H1 (cell line): ENCODE measurements around the gene TBC1D16. TPM values are rescaled to one million over a fixed set of nuclear protein-coding genes. Genes with fewer than 3 reads are reported as not detected.

Experiments
- CTCF ChIA-PET: fragments of 300-600 bp; sonication (Branson Sonifier 250); formaldehyde crosslinking; loops from one replicate; lab custom pipeline; 2021; ENCODE audit not compliant: partially characterized antibody; lab: Charles Lee
- POLR2A ChIA-PET: fragments of 300-600 bp; sonication (Branson Sonifier 250); formaldehyde crosslinking; loops from one replicate; lab custom pipeline; 2021; ENCODE audit warnings: inconsistent platforms; ENCODE audit not compliant: partially characterized antibody; lab: Charles Lee
- DNase-seq, 2 experiments: peaks; one replicate each; pipeline versions ENCODE4 v3.0.0 to v3.0.0-alpha.2; 2010 to 2022; ENCODE audit warnings: low spot score in 2 of 2, low read depth in 1 of 2, mixed read lengths in 1 of 2
- FAIRE-seq: peaks from 2 replicates; lab custom pipeline; 2011; peaks lifted over from hg19 to GRCh38; lab: Jason Lieb, UNC
- H2AFZ ChIP-seq: 2 replicates; pipeline ENCODE4 v1.8.1; 2012; ENCODE audit warnings: low read length, inconsistent platforms
- H2AK5ac ChIP-seq: 2 replicates; pipeline ENCODE4 v1.6.1; 2013; ENCODE audit warnings: low read depth, low read length
- H2BK120ac ChIP-seq: replicated peaks from 2 replicates; pipeline ENCODE3; 2013; ENCODE audit warnings: low read depth, low read length, inconsistent platforms
- H2BK12ac ChIP-seq: 2 replicates; pipeline ENCODE4 v1.6.1; 2013; ENCODE audit warnings: low read depth, low read length
- H2BK15ac ChIP-seq: 2 replicates; pipeline ENCODE4 v1.6.1; 2013; ENCODE audit warnings: low read length
- H2BK20ac ChIP-seq: 2 replicates; pipeline ENCODE4 v1.6.1; 2013; ENCODE audit warnings: low read length
- H2BK5ac ChIP-seq: 2 replicates; pipeline ENCODE4 v1.6.1; 2013; ENCODE audit warnings: low read depth, low read length
- H3K14ac ChIP-seq: 2 replicates; pipeline ENCODE4 v1.6.1; 2013; ENCODE audit warnings: inconsistent platforms; ENCODE audit not compliant: insufficient read length
- H3K18ac ChIP-seq: 2 replicates; pipeline ENCODE4 v1.6.1; 2013; ENCODE audit warnings: low read length; ENCODE audit errors: extremely low read depth
- H3K23ac ChIP-seq: 2 replicates; pipeline ENCODE4 v1.6.1; 2013; ENCODE audit warnings: inconsistent platforms; ENCODE audit not compliant: insufficient read length
- H3K23me2 ChIP-seq: 2 replicates; pipeline ENCODE4 v1.6.1; 2013; ENCODE audit warnings: low read depth, low read length
- H3K27ac ChIP-seq: 2 replicates; pipeline ENCODE4 v1.6.1; 2011; ENCODE audit warnings: low read depth, low read length, inconsistent platforms
- H3K27me3 ChIP-seq, 4 experiments: replicated peaks in 1 of 4; 1 replicate in 1 of 4; 2 replicates in 3 of 4; pipeline versions ENCODE4 v1.6.1 to v1.8.1; 2011 to 2013; ENCODE audit warnings: low read length in 3 of 4, mild to moderate bottlenecking in 3 of 4, inconsistent platforms in 2 of 4, mixed read lengths in 2 of 4, moderate library complexity in 1 of 4; ENCODE audit not compliant: control insufficient read depth in 3 of 4, insufficient read depth in 3 of 4; ENCODE audit errors: extremely low read depth in 1 of 4
- H3K36me3 ChIP-seq, 4 experiments: 2 replicates each; pipeline versions ENCODE4 v1.6.1 to v1.8.1; 2011 to 2013; ENCODE audit warnings: mild to moderate bottlenecking in 4 of 4, low read length in 3 of 4, moderate library complexity in 2 of 4, control low read depth in 1 of 4, inconsistent platforms in 1 of 4; ENCODE audit not compliant: insufficient read depth in 4 of 4, control insufficient read depth in 2 of 4
- H3K4ac ChIP-seq: replicated peaks from 2 replicates; pipeline ENCODE3; 2013; ENCODE audit warnings: low read length, low read depth, mixed read lengths, inconsistent platforms; ENCODE audit not compliant: insufficient read length
- H3K4me1 ChIP-seq, 4 experiments: replicated peaks in 1 of 4; 1 replicate in 1 of 4; 2 replicates in 3 of 4; pipeline versions ENCODE4 v1.6.1 to v1.8.1; 2011 to 2013; ENCODE audit warnings: low read length in 3 of 4, inconsistent platforms in 2 of 4, mixed read lengths in 1 of 4; ENCODE audit not compliant: insufficient read depth in 4 of 4, control insufficient read depth in 3 of 4
- H3K4me2 ChIP-seq, 2 experiments: 2 replicates each; pipeline versions ENCODE4 v1.6.1 to v1.8.1; 2011 to 2013; ENCODE audit warnings: low read depth in 2 of 2, low read length in 2 of 2, control low read depth in 1 of 2, inconsistent platforms in 1 of 2, mild to moderate bottlenecking in 1 of 2; ENCODE audit not compliant: insufficient read depth in 1 of 2
- H3K4me3 ChIP-seq, 4 experiments: fragments of 200-600, 300-600 bp in 1 of 4; sonication (generic), shearing (Covaris generic), sonication (Bioruptor Twin) in 1 of 4; 2 replicates each; pipeline versions ENCODE4 v1.5.1 to v1.8.1; 2011 to 2016; ENCODE audit warnings: low read length in 4 of 4, low read depth in 3 of 4, control low read depth in 2 of 4, inconsistent platforms in 2 of 4, mild to moderate bottlenecking in 2 of 4, mixed read lengths in 1 of 4, moderate library complexity in 1 of 4; ENCODE audit not compliant: insufficient read depth in 2 of 4; ENCODE audit errors: extremely low read depth in 1 of 4
- H3K56ac ChIP-seq: replicated peaks from 2 replicates; pipeline ENCODE3; 2013; ENCODE audit warnings: low read depth, mild to moderate bottlenecking, mixed read lengths, low read length, inconsistent platforms; ENCODE audit not compliant: insufficient read length
- H3K79me1 ChIP-seq: 2 replicates; pipeline ENCODE4 v1.6.1; 2013; ENCODE audit warnings: low read depth, low read length, control low read depth
- H3K79me2 ChIP-seq, 2 experiments: 2 replicates each; pipeline versions ENCODE4 v1.6.1 to v1.8.1; 2012 to 2013; ENCODE audit warnings: low read length in 2 of 2, mild to moderate bottlenecking in 2 of 2, inconsistent platforms in 1 of 2; ENCODE audit not compliant: insufficient read depth in 2 of 2, control insufficient read depth in 1 of 2
- H3K9ac ChIP-seq, 4 experiments: replicated peaks in 1 of 4; 1 replicate in 1 of 4; 2 replicates in 3 of 4; pipeline versions ENCODE4 v1.6.1 to v1.8.1; 2011 to 2013; ENCODE audit warnings: low read depth in 3 of 4, low read length in 3 of 4, control low read depth in 2 of 4, mild to moderate bottlenecking in 2 of 4, moderate library complexity in 2 of 4, inconsistent platforms in 1 of 4; ENCODE audit errors: extremely low read depth in 1 of 4
- H3K9me3 ChIP-seq, 2 experiments: 2 replicates each; pipeline versions ENCODE4 v1.6.1 to v1.8.1; 2012 to 2013; ENCODE audit warnings: mild to moderate bottlenecking in 2 of 2, moderate library complexity in 2 of 2, control low read depth in 1 of 2, inconsistent platforms in 1 of 2, low read depth in 1 of 2, low read length in 1 of 2, mixed read lengths in 1 of 2; ENCODE audit not compliant: insufficient read depth in 2 of 2
- H4K20me1 ChIP-seq, 2 experiments: replicated peaks in 1 of 2; 2 replicates each; pipeline versions ENCODE3 to v1.8.1; 2011 to 2013; ENCODE audit warnings: inconsistent platforms in 2 of 2, low read length in 2 of 2, mild to moderate bottlenecking in 1 of 2; ENCODE audit not compliant: insufficient read depth in 2 of 2, control insufficient read depth in 1 of 2
- H4K5ac ChIP-seq: 2 replicates; pipeline ENCODE4 v1.6.1; 2013; ENCODE audit warnings: low read length, low read depth, mixed read lengths, inconsistent platforms; ENCODE audit not compliant: insufficient read length
- H4K8ac ChIP-seq: 2 replicates; pipeline ENCODE4 v1.8.0; 2013; ENCODE audit warnings: mild to moderate bottlenecking, moderate library complexity, low read length, inconsistent platforms; ENCODE audit not compliant: insufficient read depth; ENCODE audit errors: extremely low read depth
- H4K91ac ChIP-seq: replicated peaks from 2 replicates; pipeline ENCODE3; 2013; ENCODE audit warnings: low read length, mixed read lengths, inconsistent platforms; ENCODE audit not compliant: insufficient read length
- ASH2L ChIP-seq: fragments of 200-600, 300-600 bp; sonication (generic); IDR thresholded peaks from one replicate; pipeline ENCODE4 v1.7.1; 2017; ENCODE audit warnings: low read length
- CTCF ChIP-seq, 3 experiments: IDR thresholded peaks; 1 replicate in 2 of 3; 2 replicates in 1 of 3; pipeline versions ENCODE4 v1.5.1 to v1.6.1; 2011; ENCODE audit warnings: low read length in 3 of 3, mild to moderate bottlenecking in 3 of 3, inconsistent platforms in 2 of 3, low read depth in 1 of 3, moderate library complexity in 1 of 3; ENCODE audit not compliant: insufficient read depth in 1 of 3; ENCODE audit errors: control extremely low read depth in 1 of 3
- HDAC2 ChIP-seq, 2 experiments: fragments of 300-600 bp in 1 of 2; sonication (generic) in 1 of 2; IDR thresholded peaks; 2 replicates each; pipeline ENCODE4 v1.6.1; 2011 to 2012; ENCODE audit warnings: low read depth in 2 of 2, low read length in 2 of 2, mild to moderate bottlenecking in 2 of 2, moderate library complexity in 2 of 2, borderline replicate concordance in 1 of 2, inconsistent platforms in 1 of 2
- JUN ChIP-seq: IDR thresholded peaks from 2 replicates; pipeline ENCODE4 v1.6.1; 2011; ENCODE audit warnings: low read depth, mild to moderate bottlenecking, improper control_type of control experiment, low read length
- PHF8 ChIP-seq: fragments of 200-600 bp; sonication (generic); conservative IDR thresholded peaks from 2 replicates; pipeline ENCODE4 v1.7.1; 2012; ENCODE audit warnings: low read depth, mild to moderate bottlenecking, inconsistent platforms, low read length, moderate library complexity
- POLR2A ChIP-seq, 2 experiments: IDR thresholded peaks; 1 replicate in 1 of 2; 2 replicates in 1 of 2; pipeline ENCODE4 v1.6.1; 2011; ENCODE audit warnings: low read depth in 2 of 2, low read length in 2 of 2, mild to moderate bottlenecking in 2 of 2; ENCODE audit errors: control extremely low read depth in 1 of 2
- RAD21 ChIP-seq, 2 experiments: IDR thresholded peaks in 1 of 2; conservative IDR thresholded peaks in 1 of 2; 2 replicates each; pipeline ENCODE4 v1.6.1; 2011; ENCODE audit warnings: low read depth in 2 of 2, low read length in 2 of 2, improper control_type of control experiment in 1 of 2, inconsistent platforms in 1 of 2, mild to moderate bottlenecking in 1 of 2, moderate library complexity in 1 of 2
- WGBS, 2 experiments: shearing (Covaris generic) in 1 of 2; methylation state at CpG; one replicate each; pipeline versions ENCODE4 v1.1.6 to v1.1.7; 2013 to 2015; ENCODE audit warnings: low lambda C conversion rate in 2 of 2, mixed read lengths in 2 of 2, inconsistent platforms in 1 of 2, low coverage in 1 of 2, missing lambda C conversion rate in 1 of 2; ENCODE audit not compliant: insufficient replicate concordance in 2 of 2, insufficient coverage in 1 of 2, insufficient read length in 1 of 2; ENCODE audit errors: extremely low coverage in 1 of 2, missing lambda C conversion rate in 1 of 2; 5-methylcytosine and 5-hydroxymethylcytosine counted together
- polyA plus RNA-seq, 7 experiments: library from polyadenylated mRNA; depleted of rRNA in 3 of 7; stranded (reverse) in 5 of 7; unstranded in 2 of 7; fragments of >200 nt in 5 of 7; fragments of 200-250 nt in 2 of 7; gene quantifications; 1 replicate in 5 of 7; 2 replicates in 1 of 7; 4 replicates in 1 of 7; pipeline versions ENCODE4 v1.2.1 to v1.2.3, GENCODE V29; 2011 to 2013; ENCODE audit warnings: missing spikeins in 2 of 7, mixed read lengths in 2 of 7
- total RNA-seq: library from RNA; stranded (reverse); fragmentation: NEBNext Ultra II Directional; extraction: Animal tissue kit (Norgen Biotek cat#: 25700); gene quantifications from 2 replicates; pipeline ENCODE4 v1.2.1, GENCODE V29; 2021

Gene TBC1D16
- total and polyA plus RNA-seq, 2 of the 8 experiments (the other 6 are each of a cell fraction or from before 2014, with no cell fraction given): 21.1 to 109 TPM

GRCh38 chr17:79907217-79907715, 128.4 kb downstream of the TBC1D16 start:
- ChIA-PET POLR2A (interaction anchor here (0.7 kb wide), 1 partner anchor 99 kb away, joined by 3 read pairs; no protein-coding TSS in a partner anchor), CTCF (interaction anchor here (1.1 to 2.9 kb wide), 9 partner anchors 8 to 63 kb away, joined by 3 to 17 read pairs (median 6); no protein-coding TSS in a partner anchor)
- no peak overlapping the region for H4K91ac ChIP-seq
- no peak overlapping the region for H3K56ac ChIP-seq
- H3K79me2 ChIP-seq: no peaks in the 10 kb centered on the region
- no peaks in the 10 kb centered on the region; a peak in 2 of 7 replicates for H3K27me3 ChIP-seq
- H3K36me3 ChIP-seq: no peaks in the 10 kb centered on the region
- no peak overlapping the region for H4K5ac ChIP-seq
- H3K27ac ChIP-seq: no peak overlapping the region
- H2AFZ ChIP-seq: no peak overlapping the region
- no peak overlapping the region for H3K23ac ChIP-seq
- no peak overlapping the region for H3K18ac ChIP-seq
- 90% methylated on average over 11 of the region's 11 CpGs; no CpG with 5 or more reads in 1 of the 2 experiments for WGBS, 2 experiments
- no peak overlapping the region for H3K14ac ChIP-seq
- no peak overlapping the region for H3K9ac ChIP-seq
- no peak overlapping the region for H2BK20ac ChIP-seq
- no peak overlapping the region for H3K4ac ChIP-seq
- H3K23me2 ChIP-seq: no peaks in the 10 kb centered on the region
- no peak overlapping the region for H2BK120ac ChIP-seq
- no peak overlapping the region for H2BK15ac ChIP-seq
- H3K9me3 ChIP-seq: no peaks in the 10 kb centered on the region
- H3K4me3 ChIP-seq: no peak overlapping the region
- no peak overlapping the region for H3K4me2 ChIP-seq
- H4K8ac ChIP-seq: no peak overlapping the region
- no peak for DNase-seq
- H2BK12ac ChIP-seq: no peak overlapping the region
- H3K4me1 ChIP-seq: peaks cover 0 to 6% (median 0%) of the 10 kb centered on the region in 4 experiments; a peak in 2 of 7 replicates
- no peak for TF ChIP-seq HDAC2 (IDR thresholded peaks at IDR 0.05; ENCODE audit: borderline replicate concordance in 1 of 2, low read depth in 2 of 2, low read length in 2 of 2)
- peak; percentile 13 to 42 (median 31); a peak in 2 of 4 replicates for TF ChIP-seq CTCF (IDR thresholded peaks at IDR 0.05; ENCODE audit: control extremely low read depth in 1 of 3, insufficient read depth in 1 of 3, low read depth in 1 of 3, low read length in 3 of 3)
- no peak for TF ChIP-seq POLR2A (IDR thresholded peaks at IDR 0.05; ENCODE audit: control extremely low read depth in 1 of 2, low read depth in 2 of 2, low read length in 2 of 2)
- no peak for TF ChIP-seq PHF8
- peak in 1 of 2 experiments; percentile 38; a peak in 2 of 4 replicates for TF ChIP-seq RAD21 (IDR thresholded peaks at IDR 0.05 in 1 of 2, conservative IDR thresholded peaks at IDR 0.05 in 1 of 2; ENCODE audit: low read depth in 2 of 2, low read length in 2 of 2)
- no peak for TF ChIP-seq ASH2L
- TF ChIP-seq JUN: no peak
- H4K20me1 ChIP-seq: no peaks in the 10 kb centered on the region
- no peaks in the 10 kb centered on the region for H3K79me1 ChIP-seq
- no peak overlapping the region for H2BK5ac ChIP-seq
- FAIRE-seq: no peak
- no peak overlapping the region for H2AK5ac ChIP-seq
